ENCODE results near the gene ZNF438.
"Not testable (repeated sequence)": the region's sequence is repeated elsewhere in the genome, so short reads cannot be mapped to it uniquely, and the experiment has no call there.

ZNF438 gene

DNA sequence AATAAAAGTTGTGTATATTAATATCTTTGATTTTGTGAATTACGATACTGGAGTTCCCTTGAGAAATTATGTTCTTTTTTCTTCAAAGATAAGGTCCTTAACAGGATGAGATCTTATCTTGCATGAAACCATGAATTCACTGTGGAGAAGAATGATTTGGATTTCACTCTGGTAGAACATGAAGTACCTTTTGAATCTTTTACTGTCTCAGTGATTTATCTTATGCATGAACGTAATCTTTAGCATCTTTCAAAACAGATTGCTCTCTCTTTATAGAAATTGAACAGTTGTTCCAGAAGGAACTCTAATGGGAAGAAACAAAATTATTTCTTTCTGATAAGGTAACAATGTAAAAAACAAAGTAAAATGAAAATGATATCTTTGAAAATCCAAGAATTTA, 11.0 kb upstream of the ZNF438 start:
- no peak for DNase-seq

DNA sequence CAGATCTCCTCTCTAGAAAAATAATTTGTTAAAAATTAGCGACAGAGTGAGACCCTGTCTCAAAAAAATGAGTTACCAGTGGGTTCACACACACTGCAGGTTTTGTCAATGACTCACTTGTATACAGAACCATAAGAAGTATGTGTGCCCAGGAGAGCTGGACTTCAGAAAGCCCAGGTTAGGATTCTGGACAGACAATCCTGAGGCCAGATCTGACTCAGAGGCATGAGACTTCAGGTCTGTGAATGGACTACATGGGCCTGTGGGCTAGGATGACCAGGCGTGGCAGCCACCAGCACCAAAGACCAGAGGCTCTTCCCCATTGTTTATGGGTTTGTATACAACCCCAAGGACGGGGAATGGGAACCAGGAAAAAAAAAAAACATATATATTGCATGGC, 9.3 kb upstream of the ZNF438 start:
- DNase-seq: no peak

DNA sequence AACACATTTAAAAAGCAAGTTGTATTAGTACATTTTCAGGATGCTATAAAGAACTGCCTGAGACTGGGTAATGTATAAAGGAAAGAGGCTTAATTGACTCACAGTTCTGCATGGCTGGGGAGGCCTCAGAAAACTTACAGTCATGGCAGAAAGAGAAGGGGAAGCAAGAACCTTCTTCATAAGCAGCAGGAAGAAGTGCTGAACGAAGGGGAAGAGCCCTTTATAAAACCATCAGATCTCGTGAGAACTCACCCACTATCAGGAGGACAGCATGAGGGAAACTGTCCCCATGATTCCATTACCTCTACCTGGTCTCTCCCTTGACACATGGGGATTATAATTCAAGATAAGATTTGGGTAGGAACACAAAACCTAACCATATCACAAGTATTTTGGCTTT, 7.3 kb upstream of the ZNF438 start:
- DNase-seq: not testable (repeated sequence)

DNA sequence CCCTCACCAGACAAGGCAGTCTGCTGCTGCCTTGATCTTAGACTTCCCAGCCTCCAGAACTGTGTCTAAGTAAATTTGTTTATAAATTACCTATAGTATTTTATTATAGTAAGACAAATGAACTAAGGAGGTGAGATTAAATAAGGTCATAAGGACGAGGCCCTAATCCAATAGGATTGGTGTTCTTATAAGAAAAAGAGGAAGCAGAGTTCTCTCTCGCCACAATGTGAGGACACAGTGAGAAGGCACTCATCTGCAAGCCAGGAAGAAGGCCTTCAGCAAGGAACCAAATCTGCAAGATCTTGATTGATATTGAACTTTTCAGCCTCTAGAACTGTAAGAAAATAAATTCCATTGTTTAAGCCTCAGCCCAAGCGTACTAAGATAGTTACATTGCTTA, 6.1 kb upstream of the ZNF438 start:
- no peak for DNase-seq

DNA sequence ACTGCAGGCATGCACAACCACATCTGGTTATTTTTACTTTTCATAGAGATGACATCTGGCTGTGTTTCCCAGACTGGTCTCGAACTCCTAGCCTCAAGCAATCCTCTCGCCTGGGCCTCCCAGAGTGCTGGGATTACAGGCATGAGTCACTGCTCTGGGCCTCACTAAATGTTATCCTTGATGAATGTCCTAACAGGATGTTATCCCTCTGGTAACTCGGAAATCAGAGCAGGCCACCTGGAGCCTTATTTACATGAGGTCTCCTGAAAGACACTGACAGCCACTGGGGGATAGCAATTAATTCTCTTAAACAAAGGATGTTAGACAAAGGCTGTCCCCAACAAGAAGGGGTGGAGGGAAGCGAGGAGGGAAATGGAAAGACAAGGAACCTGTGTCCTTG, 4.5 kb upstream of the ZNF438 start:
- no peak for DNase-seq

DNA sequence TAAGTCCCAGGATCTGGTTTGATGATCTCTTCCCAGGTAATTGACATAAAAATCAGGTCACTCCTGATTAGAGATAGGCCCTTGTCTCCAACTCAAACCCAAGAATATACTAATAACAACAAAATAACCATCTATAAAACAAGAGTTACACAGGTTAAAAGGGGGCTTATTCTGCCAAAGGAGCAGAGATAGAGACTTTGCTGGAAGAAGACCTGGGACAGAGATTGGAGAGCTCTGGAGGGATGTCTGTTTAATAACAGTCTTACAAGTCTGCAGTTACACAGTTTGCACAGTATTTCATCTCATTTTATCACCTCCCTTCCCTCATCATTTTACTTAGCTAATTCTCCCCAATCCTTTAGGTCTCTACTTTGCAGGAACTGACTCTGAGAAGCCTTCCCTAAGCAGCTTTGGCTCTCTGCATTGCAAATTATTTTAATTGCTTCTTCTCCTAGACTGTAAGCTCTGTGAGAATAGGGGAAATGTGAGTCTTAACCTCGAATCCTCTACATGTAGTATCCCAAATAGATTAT, 3.7 kb upstream of the ZNF438 start:
- no peak for DNase-seq

DNA sequence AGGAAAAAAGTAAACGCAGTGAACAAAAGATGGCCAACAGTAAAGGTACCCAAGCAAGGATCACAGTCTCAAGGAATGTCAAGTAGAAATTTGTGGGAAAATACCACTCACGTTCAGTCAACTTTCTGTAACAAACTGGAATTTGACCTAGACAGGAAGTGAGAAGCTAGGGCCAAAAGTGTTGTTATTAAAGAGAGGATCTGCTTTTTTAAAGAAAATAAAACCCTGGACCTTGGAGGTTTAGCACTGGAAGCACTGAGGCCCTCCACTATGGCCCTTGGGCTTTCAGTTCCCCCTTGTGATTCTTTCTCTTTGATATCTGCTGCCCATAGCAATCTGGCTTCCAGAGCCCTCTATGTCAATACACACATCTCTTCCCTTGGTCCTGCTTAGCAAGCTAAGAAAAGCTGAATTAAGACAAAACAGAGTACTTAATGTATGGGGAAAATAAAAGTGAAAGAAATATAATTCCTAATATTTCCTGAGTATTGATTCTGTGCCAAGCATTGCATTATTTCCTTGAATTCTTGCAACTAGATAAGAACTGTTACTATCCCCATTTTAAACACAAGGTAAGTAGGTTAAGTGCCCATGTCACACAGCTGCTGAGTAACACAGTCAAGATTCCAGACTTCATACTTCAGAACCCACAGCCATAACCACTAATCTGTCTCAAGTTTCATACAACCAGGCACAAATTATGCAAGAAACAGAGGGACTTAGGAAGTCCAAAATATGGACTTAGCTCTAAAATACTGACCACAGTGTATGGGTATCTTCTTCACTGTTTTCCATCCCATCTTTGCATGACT, 2.6 kb upstream of the ZNF438 start:
- DNase-seq: no peak

DNA sequence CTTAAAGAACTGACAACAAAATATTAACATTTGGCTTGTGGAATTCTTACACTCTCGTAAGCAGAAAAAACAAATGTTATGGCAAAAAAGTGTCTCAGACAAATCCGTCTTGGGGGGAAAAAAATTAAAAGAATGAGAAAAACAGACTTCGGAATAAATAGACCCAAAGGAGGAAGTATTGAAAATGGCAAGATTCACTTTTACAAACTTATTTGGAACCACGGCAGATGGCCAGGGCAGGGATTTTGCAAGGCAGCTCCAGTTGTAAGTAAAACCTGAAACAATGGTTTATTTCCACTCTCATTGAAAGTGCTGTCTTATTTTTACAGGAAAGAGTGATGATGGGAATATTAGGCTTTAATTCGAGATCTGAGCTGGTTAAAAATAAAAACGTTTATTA, 1.5 kb upstream of the ZNF438 start:
- no peak for DNase-seq

DNA sequence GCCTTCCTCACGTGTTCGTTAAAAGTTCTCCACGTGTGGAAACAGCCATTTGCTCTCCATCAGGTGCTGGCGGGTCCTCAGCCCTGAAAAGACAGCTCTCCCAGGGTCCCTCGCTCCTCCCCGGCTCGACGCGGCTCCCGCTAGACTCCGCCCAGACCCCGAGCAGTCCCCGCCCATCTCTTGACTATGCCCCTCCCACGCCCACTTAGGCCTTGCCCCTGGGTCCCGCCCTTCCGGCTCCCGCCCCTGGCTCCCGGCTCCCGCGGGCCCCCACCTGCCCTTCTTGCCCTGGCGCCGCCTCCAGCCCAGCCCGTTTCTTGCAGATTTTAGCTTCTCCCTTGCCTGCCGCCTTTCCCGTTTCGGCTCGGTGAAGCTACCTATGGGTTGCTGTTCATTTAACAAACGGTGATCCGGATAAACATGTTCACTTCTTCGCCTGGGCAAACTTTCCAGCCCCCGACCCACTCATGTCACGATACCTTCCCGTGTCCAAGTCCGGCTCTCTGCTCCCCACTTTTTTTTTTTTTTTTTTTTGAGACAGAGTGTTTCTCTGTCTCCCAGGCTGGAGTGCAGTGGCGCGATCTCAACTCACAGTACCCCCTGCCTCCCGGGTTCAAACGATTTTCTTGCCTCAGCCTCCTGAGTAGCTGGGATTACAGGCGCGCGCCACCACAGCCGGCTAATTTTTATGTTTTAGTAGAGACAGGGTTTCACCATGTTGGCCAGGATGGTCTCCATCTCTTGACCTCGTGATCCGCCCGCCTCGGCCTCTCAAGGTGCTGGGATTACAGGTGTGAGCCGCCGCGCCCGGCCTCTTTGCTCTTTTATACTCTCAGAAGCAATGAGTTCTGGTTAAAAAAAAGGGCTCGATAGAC, 830 bp upstream of the ZNF438 start:
- DNase-seq: peak; percentile 98

DNA sequence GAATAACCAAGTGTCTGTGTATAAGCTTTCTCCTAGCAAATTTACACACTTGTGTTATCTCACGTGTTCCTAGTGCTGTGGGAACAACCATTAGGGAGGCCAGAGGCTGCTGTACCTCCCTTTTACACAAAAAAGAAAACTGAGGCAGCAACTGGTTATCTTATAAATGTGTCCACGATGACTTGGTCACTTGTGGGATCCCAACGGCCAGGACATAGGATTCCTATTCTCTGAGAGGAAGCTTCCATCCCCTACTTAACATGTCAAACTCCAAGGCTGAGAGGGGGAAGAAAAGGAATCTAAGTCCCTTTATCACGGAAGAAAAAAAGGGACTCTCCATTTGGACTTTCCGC, 484 bp downstream of the ZNF438 start:
- no peak for DNase-seq

DNA sequence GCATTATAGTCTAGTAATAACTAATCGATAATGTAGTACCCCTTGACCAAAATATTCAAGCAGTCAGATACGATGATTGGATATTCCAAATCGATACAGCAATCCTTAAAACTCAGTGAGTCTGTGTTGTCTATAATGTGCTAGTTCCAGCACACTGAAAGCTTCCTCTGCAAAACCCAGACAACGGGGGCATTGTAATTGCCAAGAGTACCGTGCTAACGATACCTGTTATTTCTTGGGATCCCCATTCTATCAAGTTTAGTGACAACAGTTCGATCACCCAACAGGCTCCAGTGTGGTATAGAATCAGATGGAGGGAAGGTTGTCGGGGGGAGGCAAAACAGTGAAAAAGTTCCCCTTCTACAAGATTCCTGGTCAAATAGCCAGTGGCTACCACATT, 865 bp downstream of the ZNF438 start:
- no peak for DNase-seq

DNA sequence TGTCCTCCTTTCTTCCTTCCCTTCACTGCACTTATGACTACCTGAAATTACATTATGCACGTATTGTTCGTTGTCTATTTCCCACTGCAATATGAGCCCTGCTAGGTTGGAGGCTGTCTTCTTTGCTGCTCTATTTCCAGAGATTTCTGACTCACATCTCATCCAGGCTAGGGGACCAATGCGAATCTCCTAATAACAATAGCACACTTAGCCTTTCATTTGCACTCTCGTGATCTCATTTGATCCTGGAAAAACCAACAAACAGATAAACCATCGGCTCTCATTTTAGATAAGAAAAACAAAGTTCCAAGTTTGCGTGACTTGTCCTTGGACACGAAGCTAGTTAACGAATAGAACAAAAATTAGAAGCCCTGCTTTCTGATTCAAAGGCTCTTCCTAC, 1.4 kb downstream of the ZNF438 start:
- no peak for DNase-seq

DNA sequence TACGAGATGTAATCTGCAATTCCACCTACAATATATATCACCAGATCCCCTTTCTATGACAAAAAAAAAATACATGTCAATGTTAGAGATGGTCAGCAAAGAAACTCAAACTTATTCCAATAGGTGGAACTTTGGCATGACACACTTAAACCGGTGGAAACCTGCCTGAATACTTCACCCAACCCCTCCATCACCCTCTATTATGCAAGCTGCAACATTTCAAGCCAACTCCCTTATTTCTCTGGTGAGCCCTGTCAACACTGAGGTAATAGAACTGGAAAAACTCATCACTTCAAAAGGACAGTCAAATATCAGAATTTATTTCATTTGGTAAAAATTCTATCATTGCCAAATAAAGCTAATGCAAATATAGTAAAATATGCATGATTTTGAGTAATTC, 3.6 kb downstream of the ZNF438 start:
- DNase-seq: no peak

DNA sequence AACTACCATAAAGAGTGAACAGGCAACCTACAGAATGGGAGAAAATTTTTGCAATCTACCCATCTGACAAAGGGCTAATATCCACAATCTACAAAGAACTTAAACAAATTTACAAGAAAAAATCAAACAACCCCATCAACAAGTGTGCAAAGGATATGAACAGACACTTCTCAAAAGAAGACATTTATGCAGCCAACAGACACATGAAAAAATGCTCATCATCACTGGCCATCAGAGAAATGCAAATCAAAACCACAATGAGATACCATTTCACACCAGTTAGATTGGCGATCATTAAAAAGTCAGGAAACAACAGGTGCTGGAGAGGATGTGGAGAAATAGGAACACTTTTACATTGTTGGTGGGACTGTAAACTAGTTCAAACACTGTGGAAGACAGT, 5.4 kb downstream of the ZNF438 start:
- DNase-seq: not testable (repeated sequence)

DNA sequence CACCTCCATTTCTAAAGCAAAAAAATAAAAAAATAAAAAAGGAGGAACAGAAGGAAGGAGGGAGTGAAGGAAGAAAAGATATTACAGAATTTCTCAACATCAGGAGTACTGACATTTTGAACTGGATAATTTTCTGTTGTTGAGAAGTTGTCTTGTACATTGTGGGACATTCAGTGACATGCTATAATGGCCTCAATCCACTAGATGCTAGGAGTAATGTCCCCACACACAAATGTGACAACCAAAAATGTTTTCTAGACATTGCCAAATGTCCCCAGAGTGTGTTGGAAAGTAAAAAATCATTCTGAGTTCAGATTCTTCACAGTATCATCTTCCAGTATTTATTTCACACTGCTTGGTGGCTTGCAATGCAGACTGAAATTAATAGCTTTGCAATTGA, 6.5 kb downstream of the ZNF438 start:
- no peak for DNase-seq

DNA sequence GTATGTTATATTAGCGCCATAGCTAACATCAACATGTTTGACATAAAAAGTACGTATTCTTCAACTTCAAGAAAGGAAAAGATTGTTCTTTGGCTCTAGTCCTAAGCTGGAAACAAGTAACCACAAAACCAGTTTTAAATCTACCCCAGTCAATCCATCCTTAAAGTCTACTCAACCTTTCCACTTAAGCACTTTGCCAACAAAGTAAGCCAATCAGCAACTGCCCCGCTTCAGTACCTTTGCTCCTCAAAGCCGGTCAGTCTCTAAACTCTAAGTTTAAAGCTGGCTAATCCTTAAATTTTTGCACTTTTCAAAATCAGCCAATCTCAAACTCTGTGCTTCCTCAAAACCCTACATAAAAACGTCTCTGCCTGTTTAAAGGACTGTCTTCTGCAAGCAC, 8.1 kb downstream of the ZNF438 start:
- DNase-seq: no peak

DNA sequence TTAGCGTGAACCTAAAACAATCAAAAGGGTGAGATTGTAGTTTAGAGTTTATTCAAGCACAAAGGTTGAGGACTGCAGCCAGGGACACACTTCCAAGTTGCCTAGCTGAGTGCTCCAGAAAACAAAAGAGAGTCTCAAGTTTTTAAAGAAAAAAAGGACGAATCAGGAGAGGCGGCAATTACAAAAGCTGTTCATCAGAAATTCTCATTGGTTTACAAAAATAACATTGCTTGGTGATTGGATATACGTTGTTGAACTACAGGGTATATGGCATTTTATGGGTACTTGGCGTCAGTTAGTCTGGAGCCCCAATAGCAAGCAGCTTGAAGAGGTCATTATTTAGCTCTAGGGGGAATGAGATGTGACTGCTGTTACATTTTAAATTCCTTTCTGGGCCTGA, 11.5 kb downstream of the ZNF438 start:
- no peak for DNase-seq

DNA sequence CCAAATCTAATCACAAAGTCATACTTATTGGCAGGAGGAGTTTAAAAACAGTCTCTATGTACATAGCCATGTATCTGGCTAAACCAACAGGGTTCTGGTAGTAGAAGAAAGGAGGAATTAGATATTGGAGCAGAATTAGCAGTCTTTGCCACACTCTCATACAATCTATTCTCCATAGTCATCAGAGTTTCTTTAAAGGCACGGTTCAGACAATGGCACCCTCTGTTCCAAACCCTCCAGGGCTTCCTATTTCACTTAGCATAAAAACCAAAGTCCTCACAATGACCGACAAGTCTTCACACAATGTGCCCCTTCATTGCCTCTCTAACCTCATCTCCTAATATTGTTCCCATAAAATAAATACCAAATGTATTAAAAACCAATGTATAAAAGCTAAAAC, 12.7 kb downstream of the ZNF438 start:
- DNase-seq: no peak

DNA sequence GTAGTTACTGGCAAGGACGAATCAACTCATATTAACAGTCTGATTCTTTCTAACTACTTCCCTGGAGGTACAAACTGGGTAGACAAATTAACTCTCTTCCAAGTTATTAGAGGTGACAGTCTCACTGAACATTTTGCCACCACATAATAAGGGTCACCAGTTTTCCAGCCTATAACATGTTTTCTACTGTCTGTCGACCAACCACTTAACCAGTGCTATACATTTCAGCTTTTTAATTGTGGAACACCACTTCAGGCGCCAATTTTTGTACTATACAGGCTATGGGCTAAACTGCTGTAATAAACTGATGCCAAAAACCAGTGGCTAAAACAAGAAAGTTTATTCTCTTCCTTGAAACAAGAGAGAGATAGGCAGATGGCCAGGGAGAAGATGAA, 13.3 kb downstream of the ZNF438 start:
- no peak for DNase-seq

DNA sequence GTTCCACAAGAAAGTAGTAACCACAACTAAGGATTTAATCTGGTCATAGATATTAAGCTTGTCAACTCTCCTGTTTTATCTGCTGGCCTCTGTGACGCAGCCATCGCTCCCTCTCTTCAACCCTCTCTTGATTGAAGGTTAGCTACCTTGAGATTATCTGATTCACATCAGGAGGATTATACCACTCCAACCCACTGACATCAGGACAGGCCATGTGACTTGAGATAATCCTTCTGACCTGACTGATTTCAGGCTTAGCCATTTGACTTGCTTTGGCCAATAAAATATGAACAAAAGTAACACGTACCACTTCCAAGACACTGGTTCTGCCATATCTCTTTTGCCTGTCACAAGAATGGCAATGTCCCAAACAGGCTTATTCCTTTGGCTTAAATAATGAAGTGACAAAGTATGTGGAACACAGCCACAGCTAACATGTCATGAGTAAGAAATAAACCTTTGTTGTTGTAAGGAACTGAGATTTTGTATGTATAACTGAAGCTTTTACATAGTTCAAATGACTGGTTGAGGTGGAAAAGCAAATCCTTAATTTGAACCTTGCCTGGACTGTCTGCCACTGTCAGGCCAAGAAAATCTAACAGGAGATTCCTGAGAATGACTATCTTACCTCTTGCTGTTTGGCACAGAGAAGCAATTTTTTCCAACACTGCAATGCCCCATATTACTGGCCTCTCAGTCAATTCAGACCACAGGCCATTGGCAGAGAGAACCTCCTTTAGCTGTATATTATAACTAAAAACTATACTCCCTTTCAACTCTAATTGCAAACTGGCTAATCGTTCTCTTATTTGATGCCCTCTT, 13.9 kb downstream of the ZNF438 start:
- no peak for DNase-seq

DNA sequence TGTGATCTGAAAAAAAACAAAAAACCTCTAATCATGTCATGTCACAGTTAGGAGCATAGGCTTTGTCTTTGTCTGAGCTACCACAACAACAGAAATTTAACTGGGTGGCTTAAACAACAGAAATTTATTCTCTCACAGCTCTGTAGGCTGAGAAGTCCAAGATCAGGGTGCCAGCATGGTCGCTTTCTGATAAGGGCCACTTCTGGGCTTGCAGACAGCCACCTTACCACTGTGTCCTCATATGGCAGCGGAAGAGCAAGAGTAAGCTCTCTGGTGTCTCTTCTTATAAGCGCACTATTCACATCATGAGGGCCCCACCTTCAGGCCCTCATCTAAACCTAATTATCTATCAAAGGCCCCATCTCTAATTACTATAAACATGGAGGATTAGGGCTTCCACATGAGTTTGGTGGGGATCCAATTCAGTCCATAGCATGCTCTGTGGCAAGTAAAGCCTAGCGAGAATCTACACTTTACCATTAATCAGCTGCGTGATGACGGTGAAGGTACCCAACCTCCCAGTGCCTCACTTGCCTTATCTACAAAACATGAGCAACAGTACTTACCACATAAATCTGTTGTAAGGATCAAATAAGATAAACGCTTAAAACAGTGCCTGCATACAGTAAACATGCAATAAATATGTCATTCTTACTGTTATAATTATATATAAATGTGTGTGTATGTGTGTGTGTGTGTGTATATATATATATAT, 17.3 kb downstream of the ZNF438 start:
- DNase-seq: no peak

DNA sequence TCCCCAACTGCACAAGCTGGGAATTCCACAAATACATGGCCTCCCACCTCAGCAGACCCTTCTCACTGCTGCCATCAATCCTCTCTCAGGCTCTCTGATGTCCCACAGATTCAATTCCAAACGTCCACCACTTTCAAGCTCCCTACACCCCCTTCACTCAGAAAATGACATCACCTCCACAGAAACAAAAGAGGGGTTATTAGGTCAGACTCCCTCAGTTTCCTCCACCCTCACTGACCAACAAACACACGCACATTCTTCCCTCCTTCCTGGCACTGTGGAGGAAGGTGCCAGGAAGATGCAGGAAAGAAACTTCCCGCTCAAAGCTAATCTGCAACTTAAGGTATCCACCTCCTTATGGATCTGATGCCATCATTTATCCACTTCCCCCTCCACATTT, 18.3 kb downstream of the ZNF438 start:
- DNase-seq: no peak

DNA sequence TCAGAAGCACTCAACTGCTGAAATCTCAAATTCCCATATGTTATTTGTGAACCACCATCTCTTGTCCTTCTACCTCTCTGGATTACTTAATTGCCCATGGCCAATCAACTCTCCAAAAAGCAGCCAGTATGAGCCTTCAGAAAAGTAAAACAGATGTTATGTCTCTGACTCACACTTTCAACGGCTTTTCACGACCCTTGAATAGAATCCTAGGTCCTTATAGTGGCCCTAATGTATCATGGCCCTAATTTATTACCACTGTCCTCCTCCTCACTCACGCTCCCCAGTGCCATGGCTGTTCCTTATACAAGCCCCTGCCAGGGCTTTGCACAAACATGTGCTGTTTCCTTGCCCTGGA, 20.0 kb downstream of the ZNF438 start:
- DNase-seq: no peak

Measured in activated T-cell treated with anti-CD3 and anti-CD28 coated beads, Interleukin-2, amount 50 U/mL, for 48 hours (primary cell).